ENCODE measurements around the gene IFITM2.

IFITM2 gene

DNA sequence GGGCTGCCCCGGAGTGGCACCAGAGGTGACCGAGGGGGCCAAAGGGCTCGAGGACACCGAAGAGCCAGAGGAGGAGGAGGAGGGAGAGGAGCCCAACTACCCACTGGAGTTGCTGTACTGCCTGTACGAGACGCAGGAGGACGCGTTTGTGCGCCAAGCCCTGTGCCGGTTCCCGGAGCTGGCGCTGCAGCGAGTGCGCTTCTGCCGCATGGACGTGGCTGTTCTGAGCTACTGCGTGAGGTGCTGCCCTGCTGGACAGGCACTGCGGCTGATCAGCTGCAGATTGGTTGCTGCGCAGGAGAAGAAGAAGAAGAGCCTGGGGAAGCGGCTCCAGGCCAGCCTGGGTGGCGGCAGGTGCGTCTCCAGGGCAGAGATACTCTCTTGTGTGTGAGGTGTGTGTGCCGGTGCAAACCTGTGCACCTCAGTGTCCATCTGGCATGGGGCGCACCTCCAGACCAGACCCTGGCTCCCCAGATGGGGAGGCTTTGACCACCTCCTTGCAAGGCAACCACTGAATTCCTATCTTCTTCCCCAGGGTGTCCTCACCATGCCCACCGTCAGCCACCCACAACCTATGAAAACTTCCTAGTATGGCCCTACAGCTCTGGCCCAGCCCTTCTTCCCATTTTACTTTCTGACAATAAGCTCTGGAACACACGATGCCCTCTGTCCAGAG, 26.0 kb upstream of the IFITM2 start:
- no peak for DNase-seq

- no peak for DNase-seq
Measured at GRCh38 chr11:282171-282570, 25.4 kb upstream of the IFITM2 start.

GRCh38 chr11:282630-283360, 24.8 kb upstream of the IFITM2 start:
- no peak for DNase-seq

DNA sequence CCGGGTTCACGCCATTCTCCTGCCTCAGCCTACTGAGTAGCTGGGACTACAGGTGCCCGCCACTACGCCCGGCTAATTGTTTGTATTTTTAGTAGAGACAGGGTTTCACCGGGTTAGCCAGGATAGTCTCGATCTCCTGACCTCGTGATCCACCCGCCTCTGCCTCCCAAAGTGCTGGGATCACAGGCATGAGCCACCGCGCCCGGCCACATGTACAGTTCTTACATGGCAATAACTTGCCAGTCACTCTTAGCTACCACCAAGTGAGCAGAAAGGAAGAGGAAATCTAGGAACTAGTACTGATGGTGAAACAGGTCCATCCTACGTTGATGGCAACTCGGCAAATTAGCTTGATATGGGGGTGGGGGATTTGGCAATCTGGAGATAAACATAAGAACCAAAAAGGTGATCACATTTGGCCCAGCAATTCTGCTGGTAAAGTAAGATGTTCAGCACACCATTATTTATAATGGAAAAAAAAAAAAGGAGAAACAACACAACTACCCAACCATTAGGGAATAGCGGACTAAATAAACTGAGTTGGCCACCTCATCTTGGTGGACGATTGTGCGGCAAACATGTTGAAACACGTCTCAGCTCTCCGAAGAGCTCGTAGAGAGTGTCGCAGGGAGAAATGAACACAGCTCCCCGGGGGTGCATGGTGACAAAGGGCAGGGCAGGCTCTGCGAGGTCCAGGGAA, 24.1 kb upstream of the IFITM2 start:
- no peak for DNase-seq

DNA sequence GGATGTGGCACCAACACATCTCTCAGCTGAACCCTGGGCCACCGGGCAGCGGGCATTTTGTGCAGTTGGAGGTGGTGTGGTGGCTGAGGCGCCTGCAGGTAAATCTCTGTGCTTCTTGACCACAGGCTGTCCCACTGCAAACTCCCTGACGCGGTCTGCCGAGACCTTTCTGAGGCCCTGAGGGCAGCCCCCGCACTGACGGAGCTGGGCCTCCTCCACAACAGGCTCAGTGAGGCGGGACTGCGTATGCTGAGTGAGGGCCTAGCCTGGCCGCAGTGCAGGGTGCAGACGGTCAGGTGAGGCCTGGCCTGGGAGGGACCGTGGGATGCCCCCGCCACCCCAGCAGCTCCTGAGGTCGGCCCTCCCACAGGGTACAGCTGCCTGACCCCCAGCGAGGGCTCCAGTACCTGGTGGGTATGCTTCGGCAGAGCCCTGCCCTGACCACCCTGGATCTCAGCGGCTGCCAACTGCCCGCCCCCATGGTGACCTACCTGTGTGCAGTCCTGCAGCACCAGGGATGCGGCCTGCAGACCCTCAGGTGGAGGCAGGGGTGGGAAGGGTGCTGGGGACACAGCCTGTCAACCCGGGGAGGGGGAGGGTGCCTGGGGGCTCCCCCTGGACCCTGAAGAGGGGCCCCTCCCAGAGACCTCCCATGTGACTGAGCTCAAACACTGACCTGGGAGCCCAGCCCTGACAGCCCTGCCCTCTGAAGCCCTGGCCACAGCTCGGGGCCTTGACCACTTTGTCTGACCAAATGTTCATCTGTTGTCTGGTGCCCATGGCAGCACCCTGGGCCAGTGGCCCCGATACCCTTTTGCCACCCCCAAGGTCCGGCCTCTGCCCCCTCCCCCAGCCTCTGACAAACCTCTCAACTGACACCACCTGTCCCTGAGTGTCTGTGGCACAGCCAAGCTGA, 23.3 kb upstream of the IFITM2 start:
- DNase-seq, result no peak

GRCh38 chr11:285021-285893, 22.4 kb upstream of the IFITM2 start:
- DNase-seq, result no peak

DNA sequence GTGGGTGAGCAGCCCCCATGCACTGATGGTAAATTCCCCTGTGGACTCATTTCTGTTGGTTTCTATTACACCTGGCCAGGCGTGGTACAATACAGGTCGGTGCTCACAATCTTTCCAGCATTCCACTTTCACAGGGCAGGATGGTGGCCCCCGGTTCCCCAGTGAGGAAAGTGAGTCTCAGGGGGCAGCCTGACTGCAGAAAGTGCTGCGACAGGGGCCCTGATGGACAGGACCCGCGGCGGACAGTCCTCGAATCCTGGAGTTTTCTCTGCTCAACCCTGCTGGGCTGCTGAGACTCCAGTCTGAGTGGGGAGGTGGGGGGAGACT, 21.8 kb upstream of the IFITM2 start:
- no peak for DNase-seq

DNA sequence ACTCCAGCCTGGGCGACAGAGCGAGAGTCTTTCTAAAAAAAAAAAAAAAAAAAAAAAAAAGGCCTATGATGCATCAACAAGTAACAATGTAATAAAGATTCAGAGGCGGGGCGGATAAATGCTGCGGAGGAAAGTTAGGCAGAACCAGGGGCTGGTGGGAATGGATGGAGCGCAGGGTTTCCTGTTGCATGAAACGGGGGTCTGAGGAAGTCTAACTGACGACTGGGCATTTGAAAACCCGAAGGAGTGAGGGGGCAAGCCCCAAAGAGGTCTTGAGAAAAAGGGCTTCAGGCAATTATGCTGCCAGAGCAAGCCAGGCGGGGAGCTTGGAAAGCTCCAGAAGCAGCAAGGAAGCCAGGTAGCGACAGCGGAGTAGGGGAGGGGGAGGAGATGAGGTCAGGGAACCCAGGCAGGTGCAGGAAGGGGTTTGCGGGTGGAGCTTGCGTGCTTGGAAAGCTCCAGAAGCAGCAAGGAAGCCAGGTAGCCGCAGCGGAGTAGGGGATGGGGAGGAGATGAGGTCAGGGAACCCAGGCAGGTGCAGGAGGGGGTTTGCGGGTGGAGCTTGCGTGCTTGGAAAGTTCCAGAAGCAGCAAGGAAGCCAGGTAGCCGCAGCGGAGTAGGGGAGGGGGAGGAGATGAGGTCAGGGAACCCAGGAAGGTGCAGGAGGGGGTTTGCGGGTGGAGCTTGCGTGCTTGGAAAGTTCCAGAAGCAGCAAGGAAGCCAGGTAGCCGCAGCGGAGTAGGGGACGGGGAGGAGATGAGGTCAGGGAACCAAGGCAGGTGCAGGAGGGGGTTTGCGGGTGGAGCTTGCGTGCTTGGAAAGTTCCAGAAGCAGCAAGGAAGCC, 20.4 kb upstream of the IFITM2 start:
- peak in 1 of 4 experiments; percentile 50 for DNase-seq

- peak in 1 of 4 experiments; percentile 50 for DNase-seq
Measured at GRCh38 chr11:287821-288477, 19.7 kb upstream of the IFITM2 start.

GRCh38 chr11:288478-289397, 18.9 kb upstream of the IFITM2 start, which contains the start of gene PGGHG:
TSS of gene PGGHG (plus strand) at chr11:289126. CDS start at chr11:289817, 691 bp downstream.
- peak in 1 of 4 experiments; percentile 51 for DNase-seq

DNA sequence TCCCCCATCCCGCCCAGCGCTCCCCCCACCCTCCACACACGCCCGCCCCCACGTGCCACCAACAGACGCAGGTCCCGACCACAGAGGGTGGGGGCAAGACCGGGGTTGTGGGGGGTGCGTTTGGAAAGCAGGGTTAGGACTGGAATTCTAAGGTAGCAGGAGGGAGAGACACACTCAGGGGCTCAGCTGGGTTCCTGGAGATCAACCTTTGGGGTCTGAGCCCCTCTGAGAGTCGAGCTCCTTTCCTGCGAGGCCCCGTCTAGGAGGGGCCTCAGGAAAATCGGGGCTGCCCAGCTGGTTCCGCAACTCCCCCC, 18.3 kb upstream of the IFITM2 start:
- no peak for DNase-seq

DNA sequence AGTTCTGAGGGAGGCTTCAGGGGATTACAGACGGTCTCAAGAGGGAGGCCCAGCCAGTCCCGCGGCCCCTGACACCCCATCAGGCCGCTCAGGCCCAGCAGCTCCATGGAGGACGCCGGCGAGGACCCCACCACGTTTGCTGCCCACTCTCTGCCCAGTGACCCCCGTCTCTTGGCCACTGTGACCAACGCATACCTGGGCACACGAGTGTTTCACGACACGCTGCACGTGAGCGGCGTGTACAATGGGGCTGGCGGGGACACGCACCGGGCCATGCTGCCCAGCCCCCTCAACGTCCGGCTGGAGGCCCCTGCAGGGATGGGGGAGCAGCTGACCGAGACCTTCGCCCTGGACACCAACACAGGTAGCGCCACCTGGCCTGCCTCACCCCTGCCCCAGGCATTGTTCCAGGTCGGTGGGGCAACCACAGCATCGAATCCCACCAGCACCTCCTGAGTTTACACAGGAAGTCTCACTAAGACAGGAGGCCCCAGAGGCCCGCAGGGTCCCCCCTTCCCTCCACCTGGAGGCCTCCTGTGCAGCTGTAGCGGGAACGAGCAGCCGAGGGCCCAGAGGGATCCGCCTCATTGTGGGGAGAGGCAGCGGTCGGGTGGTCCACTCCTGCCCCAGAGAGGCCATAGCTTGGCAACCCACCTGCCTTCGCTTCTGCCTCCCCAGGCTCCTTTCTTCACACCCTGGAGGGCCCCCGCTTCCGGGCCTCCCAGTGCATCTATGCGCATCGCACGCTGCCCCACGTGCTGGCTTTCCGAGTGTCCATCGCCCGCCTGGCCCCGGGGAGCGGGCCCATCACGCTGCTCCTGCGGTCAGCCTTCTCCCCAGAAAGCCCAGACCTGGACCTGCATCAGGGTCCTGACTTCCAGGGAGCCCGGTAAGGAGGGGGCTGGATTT, 17.6 kb upstream of the IFITM2 start:
- no peak for DNase-seq

- DNase-seq, result no peak
Measured at GRCh38 chr11:290621-291231, 16.9 kb upstream of the IFITM2 start.

- DNase-seq, result no peak
Measured at GRCh38 chr11:291281-292210, 16.1 kb upstream of the IFITM2 start.

- no peak for DNase-seq
Measured at GRCh38 chr11:292211-293121, 15.2 kb upstream of the IFITM2 start.

Data from activated naive CD4-positive, alpha-beta T cell (primary cell).